ENCODE results near the gene LMAN2L.
A peak's percentile ranks its signal among the peaks of the same experiment; 100 is the strongest.

LMAN2L gene

GRCh38 chr2:96757477-96757860 is 17.6 kb upstream of the LMAN2L start:
- no peak overlapping the region for H3K9ac ChIP-seq (ENCODE audit: low read depth, low read length)
- no peak overlapping the region for H3K4me3 ChIP-seq (ENCODE audit: low read depth, low read length)
- no peaks in the 10 kb centered on the region for H3K36me3 ChIP-seq (ENCODE audit: control insufficient read depth, insufficient read depth, low read length)
- H3K4me1 ChIP-seq (ENCODE audit: control insufficient read depth, insufficient read depth, low read length) = peaks cover 7% of the 10 kb centered on the region
- no peaks in the 10 kb centered on the region for H3K9me3 ChIP-seq (ENCODE audit: control insufficient read depth, insufficient read depth, low read length)
- peaks cover 3% of the 10 kb centered on the region for H3K27me3 ChIP-seq (ENCODE audit: control insufficient read depth, insufficient read depth, low read length)

GRCh38 chr2:96756788-96757476 is 17.1 kb upstream of the LMAN2L start:
- Histone ChIP-seq H3K9ac (ENCODE audit: low read depth, low read length) (no peak overlapping the region), H3K27me3 (ENCODE audit: control insufficient read depth, insufficient read depth, low read length) (peaks cover 3% of the 10 kb centered on the region), H3K4me1 (ENCODE audit: control insufficient read depth, insufficient read depth, low read length) (peaks cover 2% of the 10 kb centered on the region)

GRCh38 chr2:96754317-96754716 is 14.5 kb upstream of the LMAN2L start:
- Histone ChIP-seq H3K9ac (ENCODE audit: low read depth, low read length) (no peak overlapping the region), H3K27me3 (ENCODE audit: control insufficient read depth, insufficient read depth, low read length) (no peaks in the 10 kb centered on the region), H3K4me1 (ENCODE audit: control insufficient read depth, insufficient read depth, low read length) (no peaks in the 10 kb centered on the region), H3K9me3 (ENCODE audit: control insufficient read depth, insufficient read depth, low read length) (no peaks in the 10 kb centered on the region), H3K4me3 (ENCODE audit: low read depth, low read length) (no peak overlapping the region), H3K36me3 (ENCODE audit: control insufficient read depth, insufficient read depth, low read length) (no peaks in the 10 kb centered on the region)

More at GRCh38 chr2:96756788-96757476, 17.1 kb upstream of the LMAN2L start:
- no peak overlapping the region for H3K4me3 ChIP-seq (ENCODE audit: low read depth, low read length)
- H3K9me3 ChIP-seq (ENCODE audit: control insufficient read depth, insufficient read depth, low read length) = no peaks in the 10 kb centered on the region
- no peaks in the 10 kb centered on the region for H3K36me3 ChIP-seq (ENCODE audit: control insufficient read depth, insufficient read depth, low read length)

GRCh38 chr2:96753661-96754282 is 13.9 kb upstream of the LMAN2L start:
- no peaks in the 10 kb centered on the region for H3K9me3 ChIP-seq (ENCODE audit: control insufficient read depth, insufficient read depth, low read length)
- H3K27me3 ChIP-seq (ENCODE audit: control insufficient read depth, insufficient read depth, low read length) = no peaks in the 10 kb centered on the region
- no peaks in the 10 kb centered on the region for H3K4me1 ChIP-seq (ENCODE audit: control insufficient read depth, insufficient read depth, low read length)
- H3K36me3 ChIP-seq (ENCODE audit: control insufficient read depth, insufficient read depth, low read length) = no peaks in the 10 kb centered on the region
- H3K9ac ChIP-seq (ENCODE audit: low read depth, low read length) = no peak overlapping the region
- H3K4me3 ChIP-seq (ENCODE audit: low read depth, low read length) = no peak overlapping the region

- H3K27me3 ChIP-seq (ENCODE audit: control insufficient read depth, insufficient read depth, low read length) = no peaks in the 10 kb centered on the region
- H3K9me3 ChIP-seq (ENCODE audit: control insufficient read depth, insufficient read depth, low read length) = no peaks in the 10 kb centered on the region
- no peak overlapping the region for H3K4me3 ChIP-seq (ENCODE audit: low read depth, low read length)
- H3K36me3 ChIP-seq (ENCODE audit: control insufficient read depth, insufficient read depth, low read length) = no peaks in the 10 kb centered on the region
- no peaks in the 10 kb centered on the region for H3K4me1 ChIP-seq (ENCODE audit: control insufficient read depth, insufficient read depth, low read length)
- no peak overlapping the region for H3K9ac ChIP-seq (ENCODE audit: low read depth, low read length)
Observed at GRCh38 chr2:96751800-96752199, 11.9 kb upstream of the LMAN2L start.

- Histone ChIP-seq H3K36me3 (ENCODE audit: control insufficient read depth, insufficient read depth, low read length) (no peaks in the 10 kb centered on the region), H3K4me3 (ENCODE audit: low read depth, low read length) (no peak overlapping the region), H3K9me3 (ENCODE audit: control insufficient read depth, insufficient read depth, low read length) (no peaks in the 10 kb centered on the region), H3K27me3 (ENCODE audit: control insufficient read depth, insufficient read depth, low read length) (no peaks in the 10 kb centered on the region), H3K9ac (ENCODE audit: low read depth, low read length) (no peak overlapping the region), H3K4me1 (ENCODE audit: control insufficient read depth, insufficient read depth, low read length) (no peaks in the 10 kb centered on the region)
Observed at GRCh38 chr2:96747061-96747617, 7.3 kb upstream of the LMAN2L start.

- no peaks in the 10 kb centered on the region for H3K9me3 ChIP-seq (ENCODE audit: control insufficient read depth, insufficient read depth, low read length)
- peak overlapping the region; percentile 51 for H3K9ac ChIP-seq (ENCODE audit: low read depth, low read length)
- no peaks in the 10 kb centered on the region for H3K4me1 ChIP-seq (ENCODE audit: control insufficient read depth, insufficient read depth, low read length)
- H3K4me3 ChIP-seq (ENCODE audit: low read depth, low read length) = peak overlapping the region; percentile 69
- H3K27me3 ChIP-seq (ENCODE audit: control insufficient read depth, insufficient read depth, low read length) = no peaks in the 10 kb centered on the region
- peaks cover 12% of the 10 kb centered on the region for H3K36me3 ChIP-seq (ENCODE audit: control insufficient read depth, insufficient read depth, low read length)
Observed at GRCh38 chr2:96739076-96739632, 710 bp downstream of the LMAN2L start.

- no peak overlapping the region for H3K4me3 ChIP-seq (ENCODE audit: low read depth, low read length)
- H3K9me3 ChIP-seq (ENCODE audit: control insufficient read depth, insufficient read depth, low read length) = no peaks in the 10 kb centered on the region
- peaks cover 24% of the 10 kb centered on the region for H3K36me3 ChIP-seq (ENCODE audit: control insufficient read depth, insufficient read depth, low read length)
- H3K27me3 ChIP-seq (ENCODE audit: control insufficient read depth, insufficient read depth, low read length) = no peaks in the 10 kb centered on the region
- H3K4me1 ChIP-seq (ENCODE audit: control insufficient read depth, insufficient read depth, low read length) = no peaks in the 10 kb centered on the region
- no peak overlapping the region for H3K9ac ChIP-seq (ENCODE audit: low read depth, low read length)
Observed at GRCh38 chr2:96737831-96738230, 2.0 kb downstream of the LMAN2L start.

GRCh38 chr2:96737251-96737650 is 2.6 kb downstream of the LMAN2L start:
- H3K4me3 ChIP-seq (ENCODE audit: low read depth, low read length) = no peak overlapping the region
- no peaks in the 10 kb centered on the region for H3K4me1 ChIP-seq (ENCODE audit: control insufficient read depth, insufficient read depth, low read length)
- H3K9me3 ChIP-seq (ENCODE audit: control insufficient read depth, insufficient read depth, low read length) = no peaks in the 10 kb centered on the region
- no peaks in the 10 kb centered on the region for H3K27me3 ChIP-seq (ENCODE audit: control insufficient read depth, insufficient read depth, low read length)
- peaks cover 24% of the 10 kb centered on the region for H3K36me3 ChIP-seq (ENCODE audit: control insufficient read depth, insufficient read depth, low read length)
- H3K9ac ChIP-seq (ENCODE audit: low read depth, low read length) = no peak overlapping the region

GRCh38 chr2:96734880-96735583 is 4.8 kb downstream of the LMAN2L start:
- H3K36me3 ChIP-seq (ENCODE audit: control insufficient read depth, insufficient read depth, low read length) = peaks cover 32% of the 10 kb centered on the region
- H3K9ac ChIP-seq (ENCODE audit: low read depth, low read length) = no peak overlapping the region
- H3K4me3 ChIP-seq (ENCODE audit: low read depth, low read length) = no peak overlapping the region
- no peaks in the 10 kb centered on the region for H3K27me3 ChIP-seq (ENCODE audit: control insufficient read depth, insufficient read depth, low read length)
- H3K4me1 ChIP-seq (ENCODE audit: control insufficient read depth, insufficient read depth, low read length) = no peaks in the 10 kb centered on the region
- no peaks in the 10 kb centered on the region for H3K9me3 ChIP-seq (ENCODE audit: control insufficient read depth, insufficient read depth, low read length)

- H3K9ac ChIP-seq (ENCODE audit: low read depth, low read length) = no peak overlapping the region
- H3K9me3 ChIP-seq (ENCODE audit: control insufficient read depth, insufficient read depth, low read length) = no peaks in the 10 kb centered on the region
- H3K4me1 ChIP-seq (ENCODE audit: control insufficient read depth, insufficient read depth, low read length) = no peaks in the 10 kb centered on the region
- H3K4me3 ChIP-seq (ENCODE audit: low read depth, low read length) = no peak overlapping the region
- peaks cover 32% of the 10 kb centered on the region for H3K36me3 ChIP-seq (ENCODE audit: control insufficient read depth, insufficient read depth, low read length)
- H3K27me3 ChIP-seq (ENCODE audit: control insufficient read depth, insufficient read depth, low read length) = no peaks in the 10 kb centered on the region
Observed at GRCh38 chr2:96733931-96734330, 5.9 kb downstream of the LMAN2L start.

Measured in iPS-15b (cell line).